ENCODE data around the gene SPATS2L.

The SPATS2L gene

DNA sequence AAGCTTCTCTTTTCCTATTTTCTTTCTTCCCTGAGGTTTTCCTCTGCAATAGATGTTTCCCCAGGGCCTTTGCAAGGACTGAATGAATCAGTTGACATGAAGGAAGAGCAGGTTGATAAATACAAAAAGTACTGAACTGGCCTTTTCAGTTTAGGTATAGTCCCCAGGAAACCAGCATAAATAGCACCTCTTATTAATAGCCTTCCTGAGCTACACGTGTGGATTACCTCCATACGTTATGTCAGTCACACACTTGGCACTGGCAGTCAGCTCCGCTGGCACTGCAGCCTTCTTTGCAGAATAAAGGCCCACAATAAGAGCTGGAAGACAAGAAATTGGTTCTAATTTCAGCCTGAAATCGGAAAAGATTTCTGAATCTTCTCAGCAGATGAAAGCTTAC, 142.7 kb downstream of the SPATS2L start:
- DNase-seq: no peak

DNA sequence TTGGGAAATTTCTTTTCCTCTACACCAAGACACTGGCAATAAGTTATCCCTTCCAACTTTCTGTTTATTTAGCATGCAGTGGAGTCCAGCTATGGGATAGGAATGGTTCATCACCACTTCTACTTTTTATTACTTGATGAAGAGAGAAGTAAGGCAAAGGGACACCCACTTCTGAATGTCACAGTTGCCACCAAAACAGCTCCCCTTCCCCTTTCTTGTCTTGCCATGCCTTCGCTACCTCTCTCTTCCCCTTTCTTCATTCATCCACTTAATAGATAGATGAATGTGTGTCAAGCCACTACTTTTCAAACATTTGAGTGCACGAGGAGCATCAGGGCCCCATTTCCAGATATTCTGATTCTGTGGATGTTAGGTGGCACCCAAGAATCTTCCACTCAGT, 143.8 kb downstream of the SPATS2L start:
- DNase-seq: no peak

DNA sequence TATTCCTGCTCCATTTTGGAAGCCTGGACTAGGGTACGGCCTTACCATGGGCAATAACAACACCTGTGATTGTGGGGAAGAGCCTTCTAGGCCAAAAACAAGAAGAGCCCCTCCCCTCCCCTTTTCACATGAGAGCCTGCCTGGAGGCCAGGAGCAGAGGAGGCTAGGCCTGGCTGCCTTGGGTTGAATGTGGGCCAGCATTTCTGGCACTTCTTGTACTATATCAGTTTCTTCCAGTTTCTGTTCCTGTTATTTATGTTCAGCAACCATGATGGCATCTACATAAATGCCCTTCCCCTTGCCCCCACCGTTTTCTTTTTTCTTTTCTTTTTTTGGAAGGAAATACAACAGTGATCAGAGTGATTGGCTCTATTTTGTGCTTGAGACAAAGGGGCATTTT, 145.0 kb downstream of the SPATS2L start:
- peak; percentile 72 for DNase-seq

DNA sequence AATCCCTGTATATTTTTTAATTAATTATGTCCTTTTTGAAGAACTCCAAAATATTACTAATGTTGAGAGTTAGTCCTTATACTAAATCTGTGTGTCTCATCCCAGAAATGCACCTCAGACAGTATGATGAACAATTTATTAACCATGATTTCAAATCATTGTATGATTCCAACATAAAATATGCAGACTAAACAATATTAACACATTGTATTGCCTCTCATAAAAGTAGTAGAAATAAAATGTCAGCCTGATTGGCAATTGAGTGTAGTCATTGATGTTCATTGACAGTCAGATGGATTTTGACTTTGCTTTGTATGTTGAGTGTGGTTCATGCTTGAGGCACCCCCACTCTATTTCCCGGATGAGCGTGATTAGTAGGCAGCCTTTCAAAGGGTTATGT, 145.9 kb downstream of the SPATS2L start:
- DNase-seq: no peak

DNA sequence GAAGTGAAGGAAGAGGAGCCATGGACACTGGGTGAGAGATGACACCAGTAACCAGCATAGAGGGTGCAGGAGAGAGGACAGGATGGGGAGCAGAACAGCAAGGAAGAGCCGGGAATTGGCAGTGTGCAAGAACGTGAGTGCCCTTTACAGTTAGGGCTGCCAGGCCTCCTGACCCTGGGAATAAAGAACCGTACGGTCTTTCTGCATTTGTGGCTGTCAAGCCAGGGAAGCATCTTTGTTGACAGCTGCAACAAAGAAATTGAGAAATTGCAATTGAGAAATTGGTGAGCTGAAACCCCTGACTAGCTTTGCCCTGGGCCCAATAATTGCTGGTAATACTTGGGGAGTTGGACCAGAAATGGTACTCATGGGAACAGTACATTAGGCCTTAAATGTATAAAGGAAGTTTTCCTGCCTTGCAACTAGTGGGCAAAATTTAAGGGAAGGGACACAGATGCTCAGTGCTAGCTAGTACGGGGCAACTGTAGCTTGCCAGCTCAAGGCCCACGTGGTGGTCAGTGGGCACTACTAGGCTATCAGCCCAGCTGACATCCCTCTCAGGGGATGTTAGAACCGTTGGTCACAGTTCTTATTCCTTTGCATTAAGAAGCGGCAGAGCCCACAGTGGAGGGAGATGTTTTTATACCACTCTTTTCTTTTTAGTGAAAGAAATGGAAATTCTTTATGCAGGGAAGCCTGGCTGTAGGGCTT, 146.8 kb downstream of the SPATS2L start:
- DNase-seq: no peak

DNA sequence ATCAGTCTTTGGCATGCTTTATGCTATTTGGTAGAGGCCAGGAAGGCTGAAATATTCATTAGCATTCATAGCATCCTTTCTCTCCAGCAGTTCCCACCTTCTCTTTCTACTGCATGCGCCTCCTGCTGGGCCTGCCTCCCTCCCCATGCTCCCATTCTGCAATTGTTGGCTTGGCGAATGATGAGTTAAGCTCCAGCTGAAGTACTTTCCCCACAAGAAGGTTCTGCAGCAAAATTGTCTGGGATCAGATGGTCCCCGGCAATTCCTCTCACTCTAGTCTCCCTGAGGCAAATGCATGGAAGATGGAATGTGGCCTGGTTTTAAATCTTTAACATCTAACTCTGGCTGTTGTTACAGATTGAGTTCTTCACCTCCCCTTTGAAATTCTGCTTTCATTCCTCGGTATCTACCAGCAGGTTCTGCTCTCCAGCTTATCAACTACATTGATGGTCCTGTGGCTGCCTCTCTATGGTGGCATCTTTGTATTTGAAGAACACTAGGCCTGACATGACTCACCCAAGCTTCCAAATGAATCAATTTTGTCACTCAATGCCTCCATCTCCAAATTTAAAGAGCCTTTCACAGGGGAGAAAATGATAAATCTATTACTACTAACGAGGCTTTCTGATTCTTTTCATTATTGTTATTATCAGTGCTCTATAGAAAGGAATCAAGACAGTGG, 147.5 kb downstream of the SPATS2L start:
- DNase-seq: no peak

DNA sequence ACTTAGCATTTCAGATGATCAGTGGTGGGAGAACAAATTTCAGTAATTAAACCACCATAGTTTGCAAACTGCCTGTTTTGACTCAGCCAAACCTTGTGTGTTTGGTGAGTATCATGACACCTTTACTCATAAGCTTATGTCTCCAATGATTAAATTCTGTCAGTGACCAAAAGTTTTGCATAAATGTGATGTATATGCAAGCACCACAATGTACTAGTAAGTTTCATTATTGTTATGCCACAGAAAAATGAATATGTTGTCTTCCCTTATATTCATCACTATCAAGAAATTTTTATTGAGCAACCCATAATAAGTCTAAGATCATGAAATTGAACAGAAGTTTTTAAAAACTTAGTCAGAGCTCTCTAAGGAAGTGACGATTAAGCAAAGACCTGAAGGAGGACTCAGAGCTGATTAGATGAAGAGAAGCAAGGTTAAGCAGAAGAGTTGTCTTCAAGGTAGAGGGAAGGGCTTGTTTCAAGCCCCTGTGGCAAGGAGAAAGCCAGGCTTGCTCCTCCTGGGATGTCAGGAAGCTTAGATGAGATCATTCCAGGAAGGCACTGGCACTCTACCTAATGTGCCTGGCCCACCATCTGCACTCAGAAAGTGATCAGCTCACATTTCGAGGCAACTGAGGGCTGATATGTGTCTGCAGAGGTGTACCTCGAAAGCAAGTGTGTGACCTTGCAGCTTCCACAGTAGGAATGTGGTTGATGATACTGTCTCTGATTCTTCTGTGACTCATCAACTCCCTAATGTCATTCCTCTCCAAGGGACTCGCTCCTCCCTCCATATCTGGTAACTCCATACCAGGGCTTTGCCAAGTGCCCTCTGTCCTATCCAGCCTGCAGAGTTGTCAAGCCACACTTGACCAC, 148.7 kb downstream of the SPATS2L start:
- no peak for DNase-seq

DNA sequence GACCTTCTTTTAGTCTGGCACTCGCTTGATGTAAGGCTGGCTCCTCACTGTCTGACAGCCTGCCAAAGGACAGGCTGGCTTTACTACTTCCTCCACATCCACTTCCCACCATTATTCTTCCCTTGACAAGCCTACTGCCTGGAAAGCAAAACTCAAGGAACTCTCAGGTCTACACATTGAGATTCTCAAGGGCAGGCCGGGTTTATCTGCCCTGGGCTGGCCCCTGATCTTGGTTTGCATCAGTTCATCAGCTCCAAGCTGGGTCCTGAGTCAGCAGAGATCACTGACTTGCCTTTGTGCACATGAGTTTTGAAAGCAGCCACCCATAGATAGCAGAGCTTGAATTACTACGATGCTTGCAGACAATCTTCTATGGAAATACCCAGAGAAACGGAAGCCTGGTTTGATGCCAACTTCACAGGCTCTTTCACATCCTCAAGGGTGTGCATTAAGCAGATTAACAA, 149.5 kb downstream of the SPATS2L start:
- DNase-seq: peak; percentile 77

DNA sequence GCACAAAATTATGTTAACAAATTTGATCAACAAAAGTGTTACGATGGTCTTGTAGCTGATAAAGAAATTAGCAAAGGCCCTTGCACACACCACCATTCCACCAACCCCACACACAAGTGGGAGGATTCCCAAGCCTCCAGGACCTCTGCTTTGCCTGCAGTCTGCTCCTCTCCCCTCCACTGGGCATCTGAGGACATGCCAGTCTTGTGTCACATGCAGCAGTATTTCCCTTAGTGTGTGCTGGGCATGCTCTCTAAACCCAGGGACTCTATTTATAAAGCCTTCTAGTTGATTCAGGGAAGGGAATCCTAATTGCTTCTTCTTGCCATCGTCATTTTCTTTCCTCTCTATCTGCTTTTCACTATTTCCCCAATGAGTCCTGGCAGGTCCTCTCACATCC, 150.1 kb downstream of the SPATS2L start:
- DNase-seq: no peak

DNA sequence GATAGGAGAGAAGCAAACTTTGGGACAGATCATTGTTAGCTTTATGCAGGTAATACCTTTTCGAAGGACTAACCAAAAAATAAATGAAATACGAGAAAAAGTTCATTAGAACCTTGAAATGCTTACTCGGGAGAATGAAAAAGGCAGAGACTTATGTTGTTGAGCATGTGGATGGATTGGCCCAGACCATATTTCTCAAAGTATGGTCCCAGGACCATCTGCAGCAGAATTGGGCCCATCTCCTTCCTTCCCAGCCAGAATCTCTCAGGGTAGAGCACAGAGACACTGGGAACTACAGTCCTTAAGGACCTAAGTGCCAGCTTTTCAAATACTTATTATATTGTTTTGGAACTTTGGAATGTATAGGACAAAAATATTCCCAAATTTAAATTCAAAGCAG, 152.6 kb downstream of the SPATS2L start:
- DNase-seq: no peak

DNA sequence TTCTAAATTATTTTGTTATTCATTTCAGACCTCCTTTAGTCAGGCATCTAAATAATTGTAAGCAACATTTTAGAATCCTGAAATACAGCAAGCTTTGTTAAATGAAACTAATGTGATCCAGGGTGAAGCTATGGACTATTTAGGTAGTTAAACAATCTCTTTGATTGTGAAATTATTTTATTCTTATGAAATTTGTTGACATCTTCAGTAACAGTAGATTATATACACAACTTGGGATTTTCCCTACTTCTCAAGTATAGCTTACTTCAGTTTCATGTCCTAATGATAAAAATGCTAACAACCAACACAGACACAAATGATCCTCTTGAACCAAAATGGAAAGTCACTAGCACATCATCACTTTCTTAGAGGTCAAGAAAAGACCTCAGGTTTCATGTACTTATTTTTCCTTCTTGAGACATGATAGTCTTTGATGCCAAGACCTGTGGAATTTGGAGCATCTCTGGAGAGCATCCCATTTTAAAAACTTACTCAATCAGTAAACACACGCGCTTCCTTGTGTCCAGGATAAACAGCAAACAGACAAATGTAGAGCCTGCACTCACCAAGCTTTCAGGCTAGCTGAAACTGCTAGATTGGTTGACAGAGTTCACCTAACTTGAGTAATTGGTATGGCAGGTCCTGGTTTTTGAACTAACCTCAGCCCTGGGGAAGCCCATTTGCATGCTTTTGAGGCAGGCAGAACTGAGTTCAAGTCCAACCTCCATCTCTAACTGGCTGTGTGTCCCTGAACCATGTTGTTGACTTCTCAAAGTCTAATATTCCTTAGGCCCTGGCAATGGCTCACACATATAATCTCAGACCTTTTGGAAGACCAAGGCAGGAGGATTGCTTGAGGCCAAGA, 155.6 kb downstream of the SPATS2L start:
- no peak for DNase-seq

DNA sequence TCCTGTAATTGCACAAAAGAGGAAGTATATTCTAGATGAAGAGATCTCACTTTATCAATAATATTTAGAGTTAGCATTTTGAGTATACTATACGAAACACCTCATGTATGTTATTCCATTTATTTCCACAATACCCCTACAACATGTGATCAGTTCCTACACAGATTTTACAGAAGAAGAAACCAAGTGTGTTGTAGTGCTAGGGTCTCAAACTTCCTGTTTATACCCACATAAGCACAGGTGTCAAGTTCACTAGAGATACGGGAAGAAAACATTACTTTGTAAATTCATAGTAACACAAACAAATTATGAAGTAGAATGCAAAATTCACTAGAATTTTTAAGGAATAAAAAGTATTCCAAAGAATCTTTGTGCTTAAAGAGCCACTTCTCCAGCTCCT, 157.0 kb downstream of the SPATS2L start:
- no peak for DNase-seq

DNA sequence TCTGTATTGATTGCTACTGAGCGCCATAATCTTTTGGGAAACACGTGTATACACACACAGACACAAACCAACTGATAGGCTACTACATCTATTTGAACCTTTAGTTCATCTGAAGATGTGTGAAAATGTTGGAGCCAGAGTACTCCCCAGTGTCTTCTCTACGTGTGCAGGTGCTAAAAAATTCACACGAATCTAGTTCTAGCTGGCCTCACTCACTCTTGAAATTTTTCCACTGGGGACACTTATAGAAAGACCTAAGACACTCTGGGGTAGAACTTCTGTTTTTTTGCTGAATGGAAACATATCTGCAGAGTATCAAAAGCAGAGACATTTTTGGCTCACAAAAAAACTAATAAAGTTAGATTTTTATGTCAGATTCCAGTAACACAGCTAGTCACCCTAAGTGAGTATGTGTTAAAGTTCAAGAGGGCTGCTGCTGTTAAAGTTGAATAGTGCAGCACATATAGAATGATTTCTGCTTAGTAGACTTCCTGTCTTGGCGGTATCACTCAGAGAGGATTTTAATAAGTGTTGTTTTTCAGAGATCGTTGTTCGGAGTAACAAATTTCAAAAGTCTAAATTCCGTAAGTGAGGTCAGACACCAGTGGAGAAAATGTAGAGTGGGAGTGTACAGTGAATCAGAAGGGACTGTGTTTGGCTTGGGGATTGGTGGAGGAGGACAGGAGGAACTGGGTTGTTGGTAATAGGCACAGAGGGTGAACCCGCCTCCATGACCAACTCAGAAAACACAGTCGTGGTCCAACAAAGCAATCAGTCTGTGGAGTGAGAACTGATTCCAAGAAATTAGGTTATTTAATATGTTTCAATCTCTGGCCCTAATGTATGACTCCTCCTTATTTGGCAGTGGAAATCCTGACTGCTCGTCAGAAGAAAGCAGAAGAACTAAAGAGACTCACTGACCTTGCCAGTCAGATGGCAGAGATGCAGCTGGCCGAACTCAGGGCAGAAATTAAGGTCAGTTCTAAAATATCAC, 160.2 kb downstream of the SPATS2L start:
- DNase-seq: no peak

DNA sequence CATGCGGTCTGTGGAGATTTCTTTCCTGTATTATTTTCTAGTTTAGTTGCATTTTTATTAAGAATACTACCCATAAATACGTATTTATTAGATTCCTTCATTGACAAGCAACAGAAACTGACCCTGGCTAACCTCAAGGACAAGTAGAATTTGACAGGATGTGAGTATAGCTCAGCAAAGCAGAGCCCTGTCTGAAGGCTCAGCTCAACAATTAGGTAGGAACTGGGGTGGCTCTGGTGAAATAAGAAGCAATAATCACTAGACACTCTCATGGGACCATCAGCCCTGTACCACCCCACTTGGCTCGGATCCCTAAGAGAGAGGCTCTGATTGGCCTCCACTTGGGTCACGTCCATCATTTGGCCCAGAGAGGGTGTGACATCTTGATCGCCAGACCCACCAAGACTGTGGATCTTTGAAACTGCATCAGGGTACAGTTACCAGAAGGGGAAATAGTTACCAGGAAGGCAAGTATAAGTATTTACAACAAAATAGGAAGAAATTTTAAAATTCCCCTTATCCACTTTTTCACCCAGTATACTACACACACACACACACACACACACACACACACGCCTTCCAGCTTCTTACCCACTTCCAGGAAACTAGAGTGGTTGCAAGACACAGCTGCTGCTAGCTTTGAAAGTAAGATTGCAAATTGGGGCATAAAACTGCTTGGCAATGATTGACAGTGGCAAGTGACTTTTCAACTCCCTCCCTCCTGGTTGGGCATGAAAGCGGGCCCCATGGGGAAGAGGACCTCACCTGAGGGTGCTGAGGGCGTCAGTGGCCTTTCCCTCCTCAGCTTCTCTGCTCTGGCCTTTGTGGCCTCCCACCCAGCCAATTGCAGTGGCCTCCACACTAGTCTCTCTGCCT, 161.6 kb downstream of the SPATS2L start:
- no peak for DNase-seq

DNA sequence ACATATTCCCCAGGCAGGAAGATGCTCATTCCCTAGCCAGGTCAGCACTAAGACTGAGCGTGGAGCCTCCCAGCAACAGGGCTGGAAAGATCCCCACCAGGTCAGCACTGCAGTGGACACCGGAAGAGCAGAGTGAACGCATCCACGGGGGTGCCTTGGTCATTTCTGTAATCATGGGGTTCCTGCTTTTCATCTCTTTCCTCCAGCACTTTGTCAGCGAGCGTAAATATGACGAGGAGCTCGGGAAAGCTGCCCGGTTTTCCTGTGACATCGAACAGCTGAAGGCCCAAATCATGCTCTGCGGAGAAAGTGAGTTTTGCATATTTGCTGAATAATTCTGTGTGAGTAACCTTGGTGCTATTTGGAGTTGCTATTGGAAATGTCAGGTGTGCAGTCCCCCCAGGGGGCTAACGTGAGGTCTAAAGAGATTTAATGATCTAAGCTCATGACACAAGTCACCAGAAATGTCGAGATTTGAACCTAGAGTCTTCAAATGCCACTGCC, 163.3 kb downstream of the SPATS2L start:
- no peak for DNase-seq

DNA sequence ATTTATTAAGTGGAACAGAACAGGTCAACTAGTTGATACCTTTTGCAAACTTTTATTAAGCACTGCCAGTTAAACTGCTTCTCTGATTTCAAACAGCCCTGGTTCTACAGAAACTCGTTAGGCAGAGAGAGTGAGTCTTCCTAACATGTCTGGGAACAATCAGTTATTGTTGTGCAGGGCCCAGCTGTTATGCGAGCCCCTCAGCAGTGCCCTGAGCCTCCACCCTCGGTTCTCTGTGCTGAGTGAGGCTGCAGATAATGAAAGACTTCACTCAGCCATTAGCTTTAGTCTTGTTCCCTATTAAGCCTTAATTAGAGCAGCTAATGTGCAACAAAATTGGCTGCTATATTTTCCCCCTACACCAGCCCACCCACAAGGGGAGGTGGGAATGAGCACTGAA, 163.7 kb downstream of the SPATS2L start:
- DNase-seq: no peak

DNA sequence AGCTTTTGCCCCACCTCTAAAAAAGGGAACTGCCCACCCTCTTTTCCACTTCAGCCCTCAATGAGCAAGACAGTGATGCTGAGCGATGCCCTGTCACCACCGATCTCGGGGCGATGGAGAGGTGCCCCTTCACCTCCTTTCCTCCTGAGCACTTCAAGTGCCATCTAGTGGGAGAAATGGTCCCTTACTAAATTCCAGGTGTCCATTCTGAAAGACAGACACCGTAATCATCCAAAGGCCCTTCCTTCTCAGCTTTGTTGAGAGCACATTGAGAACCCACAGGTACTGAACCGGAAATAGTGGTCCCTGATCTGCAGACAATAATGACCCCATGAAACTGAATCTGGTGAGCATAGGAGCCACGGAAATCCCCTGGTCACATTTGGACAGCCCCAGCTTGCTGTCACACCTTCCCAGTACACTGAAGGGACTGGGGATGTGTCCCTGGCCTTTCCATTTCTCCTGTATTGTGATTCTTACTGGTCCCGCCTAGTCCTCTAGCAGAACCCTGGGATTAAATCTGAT, 164.9 kb downstream of the SPATS2L start:
- peak; percentile 50 for DNase-seq

DNA sequence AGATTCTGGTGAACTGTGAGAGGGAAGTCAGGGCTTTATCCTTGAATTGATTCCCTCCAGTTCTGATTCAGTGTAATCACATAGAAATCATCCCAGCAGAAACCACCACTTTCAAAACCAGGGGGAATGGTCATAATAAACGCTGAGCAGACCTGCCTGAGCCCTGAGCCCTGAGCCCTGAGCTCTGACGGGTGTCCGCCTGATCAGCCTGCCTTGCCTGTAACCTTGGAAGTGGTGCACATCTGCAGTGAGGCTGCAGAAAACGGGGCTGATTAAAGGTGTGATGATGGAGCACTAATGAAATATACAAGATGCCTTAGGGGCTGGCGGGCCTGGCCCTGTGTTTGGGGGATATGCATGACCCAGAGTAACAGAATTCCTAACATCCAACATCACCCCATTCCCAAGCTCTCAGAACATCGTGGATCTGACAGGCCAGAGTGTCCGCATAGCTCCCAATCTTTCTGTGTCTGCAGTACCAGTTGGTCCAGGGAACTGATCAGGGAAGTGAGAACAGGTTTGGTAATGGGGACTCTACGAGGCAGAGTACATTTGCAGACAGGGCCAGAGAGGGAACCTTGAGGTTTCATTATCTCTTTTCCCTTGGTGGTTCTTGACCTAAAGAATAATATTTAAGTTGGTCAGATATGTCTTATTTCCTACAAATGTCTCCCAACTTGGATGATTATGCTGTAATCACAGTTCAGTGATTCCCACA, 165.6 kb downstream of the SPATS2L start:
- no peak for DNase-seq

DNA sequence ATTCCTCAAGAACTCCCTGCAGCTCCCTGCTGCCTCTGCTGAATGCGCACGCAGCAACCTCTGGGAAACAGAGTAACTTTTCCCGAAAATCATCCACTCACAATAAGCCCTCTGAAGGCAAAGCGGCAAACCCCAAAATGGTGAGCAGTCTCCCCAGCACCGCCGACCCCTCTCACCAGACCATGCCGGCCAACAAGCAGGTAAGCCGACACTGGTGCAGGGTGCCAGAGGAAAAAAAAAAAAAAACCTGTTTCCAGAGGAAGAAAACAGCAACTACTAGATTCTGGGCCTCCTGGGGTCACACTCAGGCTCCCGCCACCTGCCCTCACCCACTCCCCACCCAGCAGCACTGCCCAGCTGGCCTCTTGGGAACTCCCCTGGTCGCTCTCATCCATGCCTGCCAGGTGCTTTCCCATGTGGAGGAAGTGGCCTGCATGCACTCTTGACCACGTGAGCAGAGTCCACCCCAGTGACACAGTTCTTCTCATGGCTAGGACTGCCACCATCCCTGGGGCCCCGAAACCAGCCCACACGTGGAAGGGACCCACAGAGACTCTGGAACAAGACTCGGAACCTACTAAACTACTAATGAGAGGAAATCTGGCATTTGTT, 166.5 kb downstream of the SPATS2L start:
- DNase-seq: no peak
